Gastroesophageal sphincter (tissue), 3 donors: ENCODE data around the gene SERPINB6.

Source experiments
- CTCF ChIP-seq, 4 experiments: fragments of 200-600 bp in 2 of 4; fragments of 450-650 bp in 2 of 4; sonication (generic) in 1 of 4; IDR thresholded peaks; one replicate each; pipeline ENCODE4 v1.5.1; 2017 to 2019; ENCODE audit warnings: antibody characterized with exemption in 4 of 4, mild to moderate bottlenecking in 2 of 4, moderate library complexity in 2 of 4
- EP300 ChIP-seq: sonication (generic); formaldehyde crosslinking; IDR thresholded peaks from one replicate; pipeline ENCODE4 v1.6.1; 2017; ENCODE audit warnings: antibody characterized with exemption, mild to moderate bottlenecking
- POLR2A ChIP-seq, 2 donors: fragments of 450-650 bp; IDR thresholded peaks; one replicate each; pipeline ENCODE4 v1.6.1; 2017; ENCODE audit warnings: antibody characterized with exemption in 2 of 2, mild to moderate bottlenecking in 2 of 2, moderate library complexity in 1 of 2
- POLR2AphosphoS5 ChIP-seq: sonication (generic); formaldehyde crosslinking; IDR thresholded peaks from one replicate; pipeline ENCODE4 v1.6.1; 2017; ENCODE audit warnings: antibody characterized with exemption

GRCh38 chr6:2990248-2990931 is 19.0 kb upstream of the SERPINB6 start:
- TF ChIP-seq CTCF (IDR thresholded peaks at IDR 0.05) (no peak), POLR2AphosphoS5 (no peak), POLR2A (IDR thresholded peaks at IDR 0.05) (no peak), EP300 (no peak)
